Measurements from ENCODE around the gene PHF10. TPM values are rescaled to one million over a fixed set of nuclear protein-coding genes. Genes with fewer than 3 reads are reported as not detected.
A peak's percentile ranks its signal among the peaks of the same experiment; 100 is the strongest.

PHF10 gene
- total RNA-seq, 6 experiments from 2014 or later = 14.4 to 20.4 (median 18.7) TPM

GRCh38 chr6:169710009-169710408 lies 14.3 kb downstream of the PHF10 start:
- Mint-ChIP-seq H3K27ac (no peak overlapping the region), H3K4me1 (ENCODE audit: low read depth) (peaks cover 15% of the 10 kb centered on the region), H3K36me3 (ENCODE audit: low read depth) (no peaks in the 10 kb centered on the region; the same call in 1 of the 2 replicates), H3K9me3 (no peaks in the 10 kb centered on the region), H3K4me3 (no peak overlapping the region), H3K27me3 (ENCODE audit: insufficient read depth) (no peaks in the 10 kb centered on the region; the same call in 1 of the 2 replicates)
- no peak for DNase-seq
- TF ChIP-seq, protein P1, sequence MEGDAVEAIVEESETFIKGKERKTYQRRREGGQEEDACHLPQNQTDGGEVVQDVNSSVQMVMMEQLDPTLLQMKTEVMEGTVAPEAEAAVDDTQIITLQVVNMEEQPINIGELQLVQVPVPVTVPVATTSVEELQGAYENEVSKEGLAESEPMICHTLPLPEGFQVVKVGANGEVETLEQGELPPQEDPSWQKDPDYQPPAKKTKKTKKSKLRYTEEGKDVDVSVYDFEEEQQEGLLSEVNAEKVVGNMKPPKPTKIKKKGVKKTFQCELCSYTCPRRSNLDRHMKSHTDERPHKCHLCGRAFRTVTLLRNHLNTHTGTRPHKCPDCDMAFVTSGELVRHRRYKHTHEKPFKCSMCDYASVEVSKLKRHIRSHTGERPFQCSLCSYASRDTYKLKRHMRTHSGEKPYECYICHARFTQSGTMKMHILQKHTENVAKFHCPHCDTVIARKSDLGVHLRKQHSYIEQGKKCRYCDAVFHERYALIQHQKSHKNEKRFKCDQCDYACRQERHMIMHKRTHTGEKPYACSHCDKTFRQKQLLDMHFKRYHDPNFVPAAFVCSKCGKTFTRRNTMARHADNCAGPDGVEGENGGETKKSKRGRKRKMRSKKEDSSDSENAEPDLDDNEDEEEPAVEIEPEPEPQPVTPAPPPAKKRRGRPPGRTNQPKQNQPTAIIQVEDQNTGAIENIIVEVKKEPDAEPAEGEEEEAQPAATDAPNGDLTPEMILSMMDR (IDR thresholded peaks at IDR 0.05) = no peak

DNA sequence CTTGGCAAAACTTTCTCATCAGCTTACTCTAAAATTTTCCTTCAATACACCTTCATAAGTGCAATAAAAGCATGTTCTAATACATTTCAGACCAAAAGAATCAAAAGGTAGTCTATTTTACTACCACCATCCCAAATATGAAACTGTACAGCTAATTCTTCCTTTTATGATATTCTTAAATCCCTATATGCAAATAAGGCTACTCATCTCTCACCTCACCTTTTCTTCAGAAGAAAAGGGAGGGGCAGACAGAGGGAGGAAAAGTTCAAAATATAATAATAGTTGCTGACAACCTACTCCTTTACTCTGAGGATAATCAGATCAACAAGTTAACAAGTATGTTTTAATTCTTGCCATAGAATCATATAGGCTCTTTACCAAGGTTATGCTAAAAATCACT lies 15.0 kb downstream of the PHF10 start:
- peaks cover 21% of the 10 kb centered on the region for H3K4me1 Mint-ChIP-seq (ENCODE audit: low read depth)
- TF ChIP-seq, protein P1 (IDR thresholded peaks at IDR 0.05) = no peak
- H3K27ac Mint-ChIP-seq = no peak overlapping the region
- peaks cover under 1% of the 10 kb centered on the region; the same call in 1 of the 2 replicates for H3K36me3 Mint-ChIP-seq (ENCODE audit: low read depth)
- no peaks in the 10 kb centered on the region; the same call in 1 of the 2 replicates for H3K27me3 Mint-ChIP-seq (ENCODE audit: insufficient read depth)
- H3K9me3 Mint-ChIP-seq = no peaks in the 10 kb centered on the region
- DNase-seq = no peak
- no peak overlapping the region for H3K4me3 Mint-ChIP-seq

GRCh38 chr6:169707772-169708171 lies 16.5 kb downstream of the PHF10 start:
- Mint-ChIP-seq H3K9me3 (no peaks in the 10 kb centered on the region), H3K27ac (no peak overlapping the region), H3K4me1 (ENCODE audit: low read depth) (peaks cover 37% of the 10 kb centered on the region), H3K4me3 (no peak overlapping the region), H3K36me3 (ENCODE audit: low read depth) (peaks cover 8% of the 10 kb centered on the region; the same call in 1 of the 2 replicates), H3K27me3 (ENCODE audit: insufficient read depth) (no peaks in the 10 kb centered on the region; the same call in 1 of the 2 replicates)
- TF ChIP-seq, protein P1 (IDR thresholded peaks at IDR 0.05) = no peak
- DNase-seq = no peak

DNA sequence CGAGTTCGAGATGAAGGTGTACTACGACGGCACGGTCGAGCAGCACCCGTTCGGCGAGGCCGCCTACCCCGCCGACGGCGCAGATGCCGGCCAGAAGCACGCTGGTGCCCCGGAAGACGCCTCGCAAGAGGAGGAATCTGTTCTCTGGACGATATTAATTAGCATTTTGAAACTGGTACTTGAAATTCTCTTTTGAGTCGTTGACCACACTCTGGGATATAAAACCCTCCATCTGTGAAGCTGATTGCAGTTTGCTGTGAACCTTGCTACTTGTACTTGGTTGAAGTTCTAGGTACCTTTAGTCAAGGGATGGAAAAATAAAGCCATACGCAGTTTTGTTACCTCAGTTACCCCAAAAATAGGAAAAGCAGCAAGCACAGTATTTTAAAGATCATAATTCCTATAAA lies 21.5 kb downstream of the PHF10 start:
- TF ChIP-seq, protein P1 (IDR thresholded peaks at IDR 0.05) = no peak
- no peak for DNase-seq
- Mint-ChIP-seq H3K9me3 (no peaks in the 10 kb centered on the region), H3K27ac (peak overlapping the region; percentile 82), H3K27me3 (ENCODE audit: insufficient read depth) (no peaks in the 10 kb centered on the region), H3K4me3 (peak overlapping the region; percentile 87), H3K36me3 (ENCODE audit: low read depth) (peaks cover 10% of the 10 kb centered on the region), H3K4me1 (ENCODE audit: low read depth) (peaks cover 65% of the 10 kb centered on the region)

- Mint-ChIP-seq H3K4me3 (peak within 1 kb of the TSS; percentile 96), H3K9me3 (no peaks in the 10 kb centered on the region), H3K27ac (peak within 1 kb of the TSS; percentile 90), H3K36me3 (ENCODE audit: low read depth) (peaks cover 15% of the 10 kb centered on the region), H3K27me3 (ENCODE audit: insufficient read depth) (no peaks in the 10 kb centered on the region), H3K4me1 (ENCODE audit: low read depth) (peaks cover 70% of the 10 kb centered on the region)
- TF ChIP-seq, protein P1 (IDR thresholded peaks at IDR 0.05) = peak; percentile 20; the same call in 1 of the 2 replicates
- peak; percentile 96 for DNase-seq
Observed at GRCh38 chr6:169701954-169702839, 22.1 kb downstream of the PHF10 start, which contains the start of the genes C6orf120 and WDR27. Gene C6orf120 (plus strand): TSS chr6:169702126. CDS start chr6:169702460, 334 bp downstream. Gene WDR27 (minus strand): TSS chr6:169702029. CDS start chr6:169689005, 13,024 bp downstream.
